ENCODE data around the gene FAHD1.

DNA sequence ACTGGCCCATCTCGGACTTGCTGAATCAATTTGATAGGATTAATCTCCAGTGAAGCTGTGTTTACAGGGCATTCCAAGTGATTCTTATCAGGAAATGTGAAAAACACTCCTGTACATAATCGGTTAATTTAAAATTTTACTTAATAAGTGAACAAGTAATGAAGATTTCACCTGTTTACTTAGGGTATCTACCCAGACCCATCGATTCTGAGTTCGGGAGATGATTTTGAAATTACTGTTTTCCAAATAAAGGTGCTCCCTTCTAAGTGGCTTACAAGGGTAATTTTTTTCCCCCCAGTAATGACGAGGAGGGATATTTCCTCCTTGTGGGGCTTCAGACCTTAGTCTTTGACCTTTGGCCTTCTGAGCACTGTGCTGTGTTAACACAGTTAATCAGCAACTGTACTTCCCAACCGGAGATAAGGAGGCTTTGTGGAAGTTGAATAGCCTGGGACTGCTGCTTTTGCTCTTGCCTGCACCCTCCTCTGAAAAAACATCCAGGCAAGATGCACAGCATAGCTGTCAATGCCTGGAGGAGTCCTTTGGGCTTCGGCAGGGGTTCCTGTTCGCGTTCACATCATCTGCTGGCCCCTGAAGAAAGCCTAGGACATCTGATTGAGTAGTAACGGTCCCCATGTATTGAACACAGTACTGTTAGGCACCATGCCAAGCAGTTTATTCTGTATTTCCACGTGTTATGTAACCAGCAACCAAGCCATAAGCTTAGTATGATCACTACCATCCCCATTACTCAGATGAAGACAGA is 1.8 kb downstream of the FAHD1 start:
- TF ChIP-seq EP300 (IDR thresholded peaks at IDR 0.05) = no peak
- TF ChIP-seq, protein P1, sequence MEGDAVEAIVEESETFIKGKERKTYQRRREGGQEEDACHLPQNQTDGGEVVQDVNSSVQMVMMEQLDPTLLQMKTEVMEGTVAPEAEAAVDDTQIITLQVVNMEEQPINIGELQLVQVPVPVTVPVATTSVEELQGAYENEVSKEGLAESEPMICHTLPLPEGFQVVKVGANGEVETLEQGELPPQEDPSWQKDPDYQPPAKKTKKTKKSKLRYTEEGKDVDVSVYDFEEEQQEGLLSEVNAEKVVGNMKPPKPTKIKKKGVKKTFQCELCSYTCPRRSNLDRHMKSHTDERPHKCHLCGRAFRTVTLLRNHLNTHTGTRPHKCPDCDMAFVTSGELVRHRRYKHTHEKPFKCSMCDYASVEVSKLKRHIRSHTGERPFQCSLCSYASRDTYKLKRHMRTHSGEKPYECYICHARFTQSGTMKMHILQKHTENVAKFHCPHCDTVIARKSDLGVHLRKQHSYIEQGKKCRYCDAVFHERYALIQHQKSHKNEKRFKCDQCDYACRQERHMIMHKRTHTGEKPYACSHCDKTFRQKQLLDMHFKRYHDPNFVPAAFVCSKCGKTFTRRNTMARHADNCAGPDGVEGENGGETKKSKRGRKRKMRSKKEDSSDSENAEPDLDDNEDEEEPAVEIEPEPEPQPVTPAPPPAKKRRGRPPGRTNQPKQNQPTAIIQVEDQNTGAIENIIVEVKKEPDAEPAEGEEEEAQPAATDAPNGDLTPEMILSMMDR (IDR thresholded peaks at IDR 0.05) = no peak
- no peak for TF ChIP-seq POLR2AphosphoS5 (IDR thresholded peaks at IDR 0.05)
